PFSK-1 (cell line): Measurements from ENCODE around the gene MED8.

Experiments used
- FOXP2 ChIP-seq: optimal IDR thresholded peaks from 2 replicates; pipeline ENCODE3; 2011; ENCODE audit warnings: borderline replicate concordance, control low read depth, inconsistent platforms; ENCODE audit not compliant: insufficient read depth; ENCODE audit errors: extremely low read length, extremely low read depth
- POLR2AphosphoS5 ChIP-seq: IDR thresholded peaks from 2 replicates; pipeline ENCODE4 v1.6.1; 2012; ENCODE audit warnings: low read depth, mild to moderate bottlenecking, control low read depth, low read length, moderate library complexity
- SIN3A ChIP-seq: IDR thresholded peaks from 2 replicates; pipeline ENCODE4 v1.6.1; 2012; ENCODE audit warnings: mild to moderate bottlenecking, low read length, moderate library complexity, borderline replicate concordance; ENCODE audit not compliant: insufficient read depth
- TAF1 ChIP-seq: IDR thresholded peaks from 2 replicates; pipeline ENCODE4 v1.6.1; 2012; ENCODE audit warnings: low read length, control low read depth, borderline replicate concordance; ENCODE audit not compliant: insufficient read depth
- TF ChIP-seq, protein P1 (sequence below), 2 experiments: IDR thresholded peaks; 2 replicates each; pipeline versions ENCODE4 v1.6.1 to v1.8.0; 2011 to 2012; ENCODE audit warnings: low read depth in 2 of 2, low read length in 2 of 2, control low read depth in 1 of 2, inconsistent platforms in 1 of 2, mild to moderate bottlenecking in 1 of 2, moderate library complexity in 1 of 2; ENCODE audit not compliant: insufficient read depth in 1 of 2

The MED8 gene

DNA sequence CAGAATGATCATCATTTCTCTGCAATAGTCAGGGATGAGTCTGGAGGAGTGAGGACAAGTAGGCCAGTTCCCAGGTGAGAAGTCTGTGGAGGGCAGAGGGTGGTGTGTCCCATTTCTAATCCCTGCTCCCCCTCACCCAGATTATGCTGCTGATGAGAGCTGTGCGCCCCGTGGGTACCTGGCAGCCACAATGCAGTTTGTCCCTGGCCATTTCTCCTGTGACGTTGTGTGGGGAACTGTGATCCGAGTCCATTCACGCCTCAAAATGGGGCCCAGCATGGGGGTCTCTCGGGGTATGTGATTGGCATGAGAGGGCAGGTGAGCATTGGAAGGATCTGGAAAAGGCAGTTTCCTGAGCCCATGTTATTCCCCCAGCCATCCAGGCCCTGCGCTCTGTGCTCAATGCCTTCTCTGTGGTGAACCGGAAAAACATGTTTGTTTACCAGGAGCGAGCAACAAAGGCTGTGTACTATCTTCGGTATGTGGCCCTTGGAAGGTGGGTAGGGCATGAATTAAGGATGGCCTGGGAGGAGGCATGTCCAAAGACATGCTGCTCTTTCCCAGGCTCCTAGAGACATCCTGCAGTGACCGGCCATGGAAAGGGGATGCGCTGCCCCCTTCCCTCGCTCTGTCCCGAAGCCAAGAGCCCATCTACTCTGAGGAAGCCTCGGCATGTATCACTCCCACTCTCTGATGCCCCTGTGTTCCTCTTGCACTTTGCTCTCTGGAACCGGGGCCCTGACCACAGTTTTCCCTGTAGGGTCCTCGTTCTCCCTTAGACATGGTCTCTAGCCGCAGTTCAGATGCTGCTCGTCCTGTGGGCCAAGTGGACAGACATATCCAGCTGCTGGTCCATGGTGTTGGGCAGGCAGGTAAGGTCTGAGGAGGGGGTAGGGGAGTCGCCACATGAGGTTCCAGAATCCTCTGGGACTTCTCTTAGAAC lies 47.7 kb upstream of the MED8 start:
- TF ChIP-seq TAF1 (no peak), SIN3A (no peak), POLR2AphosphoS5 (no peak), FOXP2 (no peak)
- TF ChIP-seq, protein P1, sequence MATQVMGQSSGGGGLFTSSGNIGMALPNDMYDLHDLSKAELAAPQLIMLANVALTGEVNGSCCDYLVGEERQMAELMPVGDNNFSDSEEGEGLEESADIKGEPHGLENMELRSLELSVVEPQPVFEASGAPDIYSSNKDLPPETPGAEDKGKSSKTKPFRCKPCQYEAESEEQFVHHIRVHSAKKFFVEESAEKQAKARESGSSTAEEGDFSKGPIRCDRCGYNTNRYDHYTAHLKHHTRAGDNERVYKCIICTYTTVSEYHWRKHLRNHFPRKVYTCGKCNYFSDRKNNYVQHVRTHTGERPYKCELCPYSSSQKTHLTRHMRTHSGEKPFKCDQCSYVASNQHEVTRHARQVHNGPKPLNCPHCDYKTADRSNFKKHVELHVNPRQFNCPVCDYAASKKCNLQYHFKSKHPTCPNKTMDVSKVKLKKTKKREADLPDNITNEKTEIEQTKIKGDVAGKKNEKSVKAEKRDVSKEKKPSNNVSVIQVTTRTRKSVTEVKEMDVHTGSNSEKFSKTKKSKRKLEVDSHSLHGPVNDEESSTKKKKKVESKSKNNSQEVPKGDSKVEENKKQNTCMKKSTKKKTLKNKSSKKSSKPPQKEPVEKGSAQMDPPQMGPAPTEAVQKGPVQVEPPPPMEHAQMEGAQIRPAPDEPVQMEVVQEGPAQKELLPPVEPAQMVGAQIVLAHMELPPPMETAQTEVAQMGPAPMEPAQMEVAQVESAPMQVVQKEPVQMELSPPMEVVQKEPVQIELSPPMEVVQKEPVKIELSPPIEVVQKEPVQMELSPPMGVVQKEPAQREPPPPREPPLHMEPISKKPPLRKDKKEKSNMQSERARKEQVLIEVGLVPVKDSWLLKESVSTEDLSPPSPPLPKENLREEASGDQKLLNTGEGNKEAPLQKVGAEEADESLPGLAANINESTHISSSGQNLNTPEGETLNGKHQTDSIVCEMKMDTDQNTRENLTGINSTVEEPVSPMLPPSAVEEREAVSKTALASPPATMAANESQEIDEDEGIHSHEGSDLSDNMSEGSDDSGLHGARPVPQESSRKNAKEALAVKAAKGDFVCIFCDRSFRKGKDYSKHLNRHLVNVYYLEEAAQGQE (IDR thresholded peaks at IDR 0.05; ENCODE audit: insufficient read depth in 1 of 2, low read depth in 2 of 2, low read length in 2 of 2), result no peak

DNA sequence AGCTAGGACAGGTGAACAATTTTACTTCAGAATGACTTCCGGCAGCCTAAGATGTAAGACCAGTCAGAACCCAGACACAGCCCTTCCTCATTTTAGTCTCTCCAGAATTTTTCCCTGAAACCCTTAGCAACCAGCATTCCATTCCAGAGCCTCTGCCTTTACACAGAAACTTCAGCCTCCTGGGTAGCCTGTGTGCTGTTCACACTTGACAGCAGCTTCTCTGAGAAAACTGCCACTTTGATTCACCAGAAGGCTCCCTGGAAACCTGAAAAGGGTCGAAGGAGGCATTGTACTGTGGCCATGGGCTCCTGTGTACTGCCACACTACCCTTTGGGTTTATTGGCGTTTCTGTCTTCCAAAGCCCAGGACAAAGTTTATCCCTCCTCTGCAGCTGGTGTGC lies 46.8 kb upstream of the MED8 start:
- no peak for TF ChIP-seq SIN3A
- TF ChIP-seq TAF1, result no peak
- TF ChIP-seq, protein P1 (IDR thresholded peaks at IDR 0.05; ENCODE audit: insufficient read depth in 1 of 2, low read depth in 2 of 2, low read length in 2 of 2), result no peak
- no peak for TF ChIP-seq POLR2AphosphoS5
- TF ChIP-seq FOXP2, result no peak

GRCh38 chr1:43435146-43436145 lies 45.8 kb upstream of the MED8 start:
- no peak for TF ChIP-seq POLR2AphosphoS5
- TF ChIP-seq, protein P1 (IDR thresholded peaks at IDR 0.05; ENCODE audit: insufficient read depth in 1 of 2, low read depth in 2 of 2, low read length in 2 of 2), result no peak
- TF ChIP-seq FOXP2, result no peak
- TF ChIP-seq SIN3A, result no peak
- TF ChIP-seq TAF1, result no peak

- TF ChIP-seq FOXP2 (no peak), TAF1 (no peak), SIN3A (no peak), POLR2AphosphoS5 (no peak)
- TF ChIP-seq, protein P1 (IDR thresholded peaks at IDR 0.05; ENCODE audit: insufficient read depth in 1 of 2, low read depth in 2 of 2, low read length in 2 of 2), result no peak
These were observed 44.7 kb upstream of the MED8 start for GRCh38 chr1:43434256-43434655.
